NB4 (cell line): ENCODE results near the gene TRIM69.
"Not testable (repeated sequence)": the region's sequence is repeated elsewhere in the genome, so short reads cannot be mapped to it uniquely, and the experiment has no call there.

Experiments
- CTCF ChIP-seq: IDR thresholded peaks from one replicate; pipeline ENCODE4 v1.5.1; 2012; ENCODE audit warnings: low read depth, low read length
- MAX ChIP-seq: IDR thresholded peaks from 2 replicates; pipeline ENCODE4 v1.6.1; 2011; ENCODE audit warnings: low read depth, low read length
- POLR2A ChIP-seq: IDR thresholded peaks from 2 replicates; pipeline ENCODE4 v1.6.1; 2011; ENCODE audit warnings: mild to moderate bottlenecking; ENCODE audit not compliant: insufficient read length; ENCODE audit errors: extremely low read depth

GRCh38 chr15:44784918-44785274 lies 48.6 kb downstream of the TRIM69 start:
- TF ChIP-seq CTCF, MAX, POLR2A: not testable (repeated sequence)
